ENCODE results near the gene UBAC2.
A peak's percentile ranks its signal among the peaks of the same experiment; 100 is the strongest.
"Not testable (repeated sequence)": the region's sequence is repeated elsewhere in the genome, so short reads cannot be mapped to it uniquely, and the experiment has no call there.

Gene UBAC2

DNA sequence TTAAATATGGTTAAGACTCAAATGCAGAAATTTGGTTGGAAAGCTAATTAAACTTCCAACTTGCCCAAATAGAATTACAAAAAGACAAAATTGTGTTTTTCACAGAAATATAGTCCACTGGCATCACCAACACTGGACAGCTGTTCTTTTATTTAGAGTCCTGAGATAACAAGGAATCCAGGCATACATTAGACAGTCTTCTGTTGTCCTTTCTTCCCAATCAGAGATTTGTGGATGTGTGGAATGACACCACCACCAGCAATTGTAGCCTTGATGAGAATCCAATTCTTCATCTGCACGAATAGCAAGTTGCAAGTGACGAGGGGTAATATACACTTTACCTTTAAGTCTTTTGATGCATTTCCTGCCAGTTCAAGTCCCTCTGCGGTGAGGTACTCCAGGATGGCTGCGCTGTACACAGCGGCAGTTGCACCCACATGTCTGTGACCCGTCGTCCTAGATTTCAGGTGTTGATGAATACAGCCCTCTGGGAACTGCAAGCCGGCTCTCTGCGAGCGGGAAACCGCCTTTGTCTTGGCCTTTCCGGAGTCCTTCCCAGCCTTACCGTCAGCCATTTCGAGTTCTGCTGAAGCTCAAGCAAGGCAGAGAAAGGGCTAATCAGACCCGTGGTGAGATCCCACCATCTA lies 14.7 kb downstream of the UBAC2 start:
- DNase-seq = peak; percentile 56 to 79

- DNase-seq = peak; percentile 37 to 62
These were observed 16.9 kb downstream of the UBAC2 start for GRCh38 chr13:99217461-99218110.

DNA sequence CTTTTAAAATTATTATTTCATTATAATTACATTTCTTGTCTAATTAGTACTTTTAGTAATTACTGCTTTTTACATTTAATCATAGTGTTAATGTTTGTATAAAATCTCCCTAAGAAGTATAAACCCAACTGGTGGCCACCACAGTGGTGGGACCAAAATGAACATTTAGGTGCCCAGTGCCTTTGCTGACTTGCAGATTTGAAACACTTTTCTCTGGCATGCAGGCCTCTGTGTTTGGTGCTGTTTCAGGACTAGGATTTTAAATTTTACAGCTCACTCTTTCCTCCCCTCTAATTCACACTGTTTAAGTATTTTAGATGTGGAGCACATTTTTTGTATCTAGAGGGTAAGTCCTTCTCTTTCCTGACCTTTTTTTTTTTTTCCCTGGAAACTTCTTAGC lies 17.5 kb downstream of the UBAC2 start:
- no peak for DNase-seq

GRCh38 chr13:99218545-99218944 lies 17.9 kb downstream of the UBAC2 start:
- DNase-seq = no peak

- peak; percentile 71 to 84 for DNase-seq
These were observed 18.3 kb downstream of the UBAC2 start for GRCh38 chr13:99218969-99219368.

DNA sequence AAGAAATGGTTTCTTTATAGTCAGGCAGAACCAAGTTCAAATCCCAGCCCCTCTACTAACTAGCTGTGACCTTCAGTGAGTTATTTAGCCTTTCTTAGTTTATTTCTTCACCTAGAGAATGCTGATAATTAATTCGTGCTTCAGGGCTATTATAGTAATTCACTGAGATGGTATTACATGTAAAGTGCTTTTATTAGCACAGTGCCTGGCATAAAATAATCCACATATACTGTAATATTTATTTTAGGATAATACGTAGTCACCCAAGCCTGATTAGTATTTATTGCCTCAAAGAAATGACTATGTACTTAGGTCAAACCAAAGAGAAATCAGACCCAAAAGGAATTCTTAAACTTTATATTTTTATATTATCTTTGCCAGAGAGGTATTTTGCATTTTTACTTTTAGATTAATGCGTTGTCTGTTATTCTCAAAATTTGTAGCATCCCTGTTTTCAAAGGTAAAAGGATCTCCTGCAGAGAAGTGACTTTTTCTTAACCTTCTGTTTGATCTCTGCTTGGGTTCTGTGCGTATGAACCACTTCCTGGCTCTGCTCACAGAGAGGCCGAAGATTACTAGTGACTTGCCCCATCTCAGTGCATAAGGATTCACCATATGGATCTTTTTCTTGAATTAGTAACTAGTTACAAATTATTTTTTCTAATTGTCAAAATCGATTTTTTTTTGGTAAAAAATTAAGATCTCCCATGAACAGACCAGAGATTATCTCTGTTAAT lies 19.7 kb downstream of the UBAC2 start:
- DNase-seq = peak; percentile 21 to 62

GRCh38 chr13:99221567-99222239 lies 21.0 kb downstream of the UBAC2 start:
- no peak for DNase-seq

DNA sequence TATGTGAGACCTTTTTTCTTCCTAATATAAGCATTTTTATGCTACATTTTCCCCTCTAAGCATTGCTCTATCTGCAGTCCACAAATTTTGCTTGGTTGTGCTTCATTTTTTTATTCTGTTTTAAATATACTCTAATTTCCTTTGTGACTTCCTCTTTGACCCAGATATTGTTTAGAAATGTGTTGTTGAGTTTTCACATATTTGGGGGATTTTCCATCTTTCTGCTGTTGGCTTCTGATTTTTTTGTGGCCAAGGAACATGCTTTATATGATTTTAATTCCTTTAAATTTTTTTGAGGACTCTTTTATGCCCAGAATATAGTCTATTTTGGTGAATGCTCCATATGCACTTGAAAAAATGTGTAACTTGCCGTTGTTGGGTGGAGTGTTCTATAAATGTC lies 22.9 kb downstream of the UBAC2 start:
- DNase-seq = no peak

DNA sequence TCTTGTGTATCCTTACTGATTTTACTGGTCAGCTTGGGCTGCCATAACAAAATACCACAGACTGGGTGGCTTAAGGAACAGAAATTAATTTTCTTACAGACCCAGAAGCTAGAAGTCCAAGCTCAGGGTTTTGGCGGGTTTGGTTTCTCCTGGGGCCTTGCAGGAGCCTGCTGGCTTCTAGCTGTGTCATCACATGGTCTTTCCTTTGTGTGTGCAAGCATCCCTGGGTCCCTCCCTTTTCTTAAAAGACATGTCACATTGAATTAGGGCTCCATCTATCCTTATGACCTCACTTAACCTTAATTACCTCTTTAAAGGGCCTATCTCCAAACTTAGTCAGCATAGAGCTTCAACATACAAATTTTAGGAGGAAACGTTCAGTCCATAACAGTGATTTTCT lies 23.4 kb downstream of the UBAC2 start:
- no peak for DNase-seq

- DNase-seq = peak in 1 of 2 donors; percentile 32
These were observed 24.4 kb downstream of the UBAC2 start for GRCh38 chr13:99225078-99225477.

DNA sequence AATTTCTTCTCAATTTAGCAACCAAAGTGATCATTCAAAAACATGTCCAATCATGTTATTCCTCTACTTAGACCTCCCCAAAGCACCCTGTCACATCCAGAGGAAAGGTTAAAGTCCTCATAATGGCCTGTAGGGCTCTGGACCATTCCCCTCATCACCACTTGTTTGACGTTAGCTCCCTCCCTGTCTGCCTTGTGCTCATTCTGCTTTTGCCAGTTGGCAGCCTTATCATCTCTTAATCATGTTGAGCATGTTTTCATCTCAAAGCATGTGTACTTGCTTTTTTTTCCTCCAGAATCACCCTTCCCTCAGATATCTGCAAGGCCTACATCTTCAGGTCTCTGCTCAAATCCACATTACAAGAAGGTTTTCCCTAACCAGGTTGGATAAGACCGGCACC lies 25.9 kb downstream of the UBAC2 start:
- DNase-seq = no peak

- DNase-seq = no peak
These were observed 26.8 kb downstream of the UBAC2 start for GRCh38 chr13:99227331-99227900.

GRCh38 chr13:99227909-99228688 lies 27.4 kb downstream of the UBAC2 start:
- DNase-seq = peak in 1 of 2 donors; percentile 62

GRCh38 chr13:99228737-99229691 lies 28.4 kb downstream of the UBAC2 start:
- peak in 1 of 2 donors; percentile 43 for DNase-seq

GRCh38 chr13:99230588-99230987 lies 29.9 kb downstream of the UBAC2 start:
- DNase-seq = not testable (repeated sequence)

DNA sequence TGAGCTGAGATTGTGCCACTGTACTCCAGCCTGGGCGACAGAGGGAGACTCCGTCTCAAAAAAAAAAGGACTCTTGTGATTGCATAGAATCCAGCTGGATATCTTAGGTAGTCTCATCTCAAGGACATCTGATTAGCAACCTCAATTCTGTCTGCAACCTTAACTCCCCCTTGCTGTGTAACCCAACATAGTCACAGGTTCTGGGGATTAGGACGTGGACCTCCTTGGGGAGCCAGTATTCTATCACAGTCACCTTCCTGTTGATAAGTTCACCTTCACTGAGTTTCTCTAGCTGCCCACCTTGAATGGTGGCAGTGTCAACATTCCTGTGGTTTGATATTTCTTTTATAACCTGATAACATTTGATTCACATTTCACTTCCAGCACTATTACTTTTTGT lies 30.3 kb downstream of the UBAC2 start:
- DNase-seq = no peak

- peak in 1 of 2 donors; percentile 29 for DNase-seq
These were observed 31.1 kb downstream of the UBAC2 start for GRCh38 chr13:99231721-99232120.

GRCh38 chr13:99237981-99238662 lies 37.5 kb downstream of the UBAC2 start:
- DNase-seq = peak; percentile 27 to 62

DNA sequence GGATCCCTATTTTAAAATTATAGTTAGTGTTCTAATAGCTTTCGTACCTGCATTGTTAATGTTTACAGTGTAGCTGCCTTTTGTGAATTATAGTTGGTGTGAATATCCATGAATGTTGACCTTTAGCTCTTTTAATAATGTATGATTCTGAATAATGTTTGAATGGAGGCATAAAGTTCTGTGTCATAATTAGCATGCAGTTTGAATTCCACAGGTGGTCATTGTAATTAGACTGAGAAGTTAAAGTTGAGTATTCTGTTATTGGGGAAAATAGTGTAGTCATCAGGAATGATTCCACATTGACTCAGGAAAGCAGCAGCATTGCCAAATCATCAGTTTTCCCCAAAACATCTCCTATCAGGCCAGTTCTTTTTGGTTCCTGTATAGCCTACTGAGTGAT lies 45.4 kb downstream of the UBAC2 start:
- no peak for DNase-seq

DNA sequence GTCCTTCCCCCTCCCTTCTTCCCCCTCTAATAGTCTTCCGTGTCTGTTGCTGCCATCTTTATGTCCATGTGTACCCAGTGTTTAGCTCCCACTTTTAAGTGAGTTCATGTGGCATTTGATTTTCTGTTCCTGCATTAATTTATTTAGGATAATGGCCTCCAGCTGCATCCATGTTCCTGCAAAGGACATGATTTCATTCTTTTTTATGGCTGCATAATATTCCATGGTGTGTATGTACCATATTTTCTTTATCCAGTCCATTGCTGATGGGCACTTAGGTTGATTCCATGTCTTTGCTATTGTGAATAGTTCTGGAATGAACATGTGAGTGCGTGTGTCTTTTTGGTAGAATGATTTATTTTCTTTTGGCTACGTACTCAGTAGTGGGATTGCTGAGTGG lies 48.5 kb downstream of the UBAC2 start:
- DNase-seq = not testable (repeated sequence)
